ENCODE measurements around the gene BRIX1. TPM values are rescaled to one million over a fixed set of nuclear protein-coding genes. Genes with fewer than 3 reads are reported as not detected.

Gene BRIX1
- total RNA-seq, 1 experiment from 2014 or later, result 76.4 TPM

GRCh38 chr5:34944460-34945047 lies 29.0 kb downstream of the BRIX1 start:
- intact Hi-C loops (cut with micrococcal nuclease), result no loop called here
- Histone ChIP-seq H3K27me3 (ENCODE audit: insufficient read depth, low read length) (no peaks in the 10 kb centered on the region), H3K4me1 (ENCODE audit: control insufficient read depth in 1 of 2, insufficient read depth in 2 of 2, low read length in 2 of 2) (no peaks in the 10 kb centered on the region), H3K4me2 (ENCODE audit: low read length) (no peak overlapping the region), H3K9ac (ENCODE audit: low read length) (no peak overlapping the region), H3K79me2 (ENCODE audit: insufficient read depth, low read length) (no peaks in the 10 kb centered on the region), H3K9me2 (ENCODE audit: insufficient read depth) (no peaks in the 10 kb centered on the region), H3K27ac (ENCODE audit: low read depth, low read length) (no peak overlapping the region), H3K36me3 (ENCODE audit: control insufficient read depth in 1 of 2, insufficient read depth in 2 of 2, low read length in 2 of 2) (peaks cover 17 to 23% of the 10 kb centered on the region in 2 experiments; a peak in 3 of 4 replicates), H4K20me1 (ENCODE audit: insufficient read depth) (no peaks in the 10 kb centered on the region), H3K9me3 (ENCODE audit: control insufficient read depth in 1 of 2, insufficient read depth in 1 of 2, low read depth in 1 of 2, low read length in 2 of 2) (no peaks in the 10 kb centered on the region), H3K4me3 (replicated peaks in 1 of 2; ENCODE audit: low read depth in 1 of 2, low read length in 2 of 2) (no peak overlapping the region), H2AFZ (ENCODE audit: low read depth, low read length, poor library complexity, severe bottlenecking) (no peak overlapping the region)
- ChIA-PET POLR2A (no interaction called here), CTCF (no interaction called here), RAD21 (ENCODE audit: low non-redundant PET in 1 of 2, low total read pairs in 2 of 2, uncharacterized antibody in 2 of 2, unreplicated experiment in 2 of 2) (no interaction called here)
- DNase-seq (ENCODE audit: low read depth, low spot score) (no peak), ATAC-seq (no peak)
- no TSS peak for BruUV-seq (replicated peaks)
- no peak for TF ChIP-seq MAX (IDR thresholded peaks at IDR 0.05)
- no peak for TF ChIP-seq ZNF274 (IDR thresholded peaks at IDR 0.05; ENCODE audit: low read depth, low read length)
- no peak for TF ChIP-seq EZH2phosphoT487 (IDR thresholded peaks at IDR 0.05; ENCODE audit: borderline replicate concordance)
- no peak for TF ChIP-seq SIN3A (IDR thresholded peaks at IDR 0.05; ENCODE audit: low read depth)

GRCh38 chr5:34957321-34957720 lies 41.8 kb downstream of the BRIX1 start:
- Histone ChIP-seq H3K4me3 (replicated peaks in 1 of 2; ENCODE audit: low read depth in 1 of 2, low read length in 2 of 2) (no peak overlapping the region), H3K4me1 (ENCODE audit: control insufficient read depth in 1 of 2, insufficient read depth in 2 of 2, low read length in 2 of 2) (peaks cover 0 to 6% of the 10 kb centered on the region in 2 experiments; a peak in 2 of 4 replicates), H3K79me2 (ENCODE audit: insufficient read depth, low read length) (no peaks in the 10 kb centered on the region), H3K9me3 (ENCODE audit: control insufficient read depth in 1 of 2, insufficient read depth in 1 of 2, low read depth in 1 of 2, low read length in 2 of 2) (no peaks in the 10 kb centered on the region), H3K9me2 (ENCODE audit: insufficient read depth) (no peaks in the 10 kb centered on the region), H3K4me2 (ENCODE audit: low read length) (no peak overlapping the region), H2AFZ (ENCODE audit: low read depth, low read length, poor library complexity, severe bottlenecking) (no peak overlapping the region), H4K20me1 (ENCODE audit: insufficient read depth) (no peaks in the 10 kb centered on the region), H3K9ac (ENCODE audit: low read length) (no peak overlapping the region), H3K27ac (ENCODE audit: low read depth, low read length) (no peak overlapping the region), H3K36me3 (ENCODE audit: control insufficient read depth in 1 of 2, insufficient read depth in 2 of 2, low read length in 2 of 2) (peaks cover 0 to 4% of the 10 kb centered on the region in 2 experiments; a peak in 2 of 4 replicates), H3K27me3 (ENCODE audit: insufficient read depth, low read length) (no peaks in the 10 kb centered on the region)
- intact Hi-C loops (cut with micrococcal nuclease), result no loop called here
- ATAC-seq, result no peak
- BruUV-seq (replicated peaks), result no TSS peak
- ChIA-PET RAD21 (ENCODE audit: low non-redundant PET in 1 of 2, low total read pairs in 2 of 2, uncharacterized antibody in 2 of 2, unreplicated experiment in 2 of 2) (no interaction called here), POLR2A (no interaction called here), CTCF (interaction anchor here (1.2 to 2.7 kb wide), 2 partner anchors 22 to 46 kb away, joined by 3 to 18 read pairs; no protein-coding TSS in a partner anchor)
- DNase-seq (ENCODE audit: low read depth, low spot score), result no peak
- TF ChIP-seq CEBPB (IDR thresholded peaks at IDR 0.05; ENCODE audit: low read depth) (no peak), SIN3A (IDR thresholded peaks at IDR 0.05; ENCODE audit: low read depth) (no peak), CBX3 (IDR thresholded peaks at IDR 0.05; ENCODE audit: low read depth) (no peak)

All from HCT116 (cell line).